GM12878 (cell line): ENCODE data around the gene TBC1D25.

ENCODE experiments used
- CTCF ChIP-seq, 3 experiments: IDR thresholded peaks in 2 of 3; conservative IDR thresholded peaks in 1 of 3; 2 replicates each; pipeline ENCODE4 v1.5.1; 2011; ENCODE audit warnings: low read depth in 3 of 3, low read length in 3 of 3, mild to moderate bottlenecking in 3 of 3, control low read depth in 2 of 3, moderate library complexity in 2 of 3, inconsistent platforms in 1 of 3, mixed read lengths in 1 of 3; ENCODE audit not compliant: control insufficient read depth in 2 of 3, insufficient read depth in 1 of 3; ENCODE audit errors: extremely low read depth in 1 of 3
- EP300 ChIP-seq, 2 experiments: fragments of 150-350 bp in 1 of 2; IDR thresholded peaks; 2 replicates each; pipeline ENCODE4 v1.6.1; 2011 to 2012; ENCODE audit warnings: low read depth in 2 of 2, low read length in 2 of 2, borderline replicate concordance in 1 of 2, improper control_type of control experiment in 1 of 2, inconsistent platforms in 1 of 2; ENCODE audit not compliant: control insufficient read depth in 1 of 2
- ETV6 ChIP-seq, 2 experiments: fragments of 450-650 bp in 1 of 2; IDR thresholded peaks in 1 of 2; conservative IDR thresholded peaks in 1 of 2; 2 replicates each; pipeline ENCODE4 v1.6.1; 2014; ENCODE audit warnings: antibody characterized with exemption in 1 of 2, borderline replicate concordance in 1 of 2, low read depth in 1 of 2, mild to moderate bottlenecking in 1 of 2, moderate library complexity in 1 of 2
- EZH2 ChIP-seq: IDR thresholded peaks from 2 replicates; pipeline ENCODE4 v1.6.1; 2012; ENCODE audit warnings: low read depth, mild to moderate bottlenecking, control low read depth, inconsistent platforms, low read length, borderline replicate concordance; ENCODE audit not compliant: control insufficient read depth
- FOXK2 ChIP-seq: fragments of 450-650 bp; IDR thresholded peaks from 2 replicates; pipeline ENCODE4 v1.6.1; 2017; ENCODE audit warnings: mild to moderate bottlenecking, moderate library complexity
- MLLT1 ChIP-seq: fragments of 450-650 bp; IDR thresholded peaks from 2 replicates; pipeline ENCODE4 v1.6.1; 2016; ENCODE audit warnings: mild to moderate bottlenecking
- NFYB ChIP-seq: IDR thresholded peaks from 2 replicates; pipeline ENCODE4 v1.6.1; 2011; ENCODE audit warnings: low read depth, mild to moderate bottlenecking, low read length, improper control_type of control experiment, moderate library complexity; ENCODE audit not compliant: insufficient read depth
- SREBF1 ChIP-seq: IDR thresholded peaks from 2 replicates; pipeline ENCODE4 v1.6.1; 2012; ENCODE audit warnings: mild to moderate bottlenecking, low read length

- TF ChIP-seq EZH2 (no peak), SREBF1 (no peak), CTCF (IDR thresholded peaks at IDR 0.05 in 2 of 3, conservative IDR thresholded peaks at IDR 0.05 in 1 of 3; ENCODE audit: control insufficient read depth in 2 of 3, extremely low read depth in 1 of 3, insufficient read depth in 1 of 3, low read depth in 3 of 3, low read length in 3 of 3) (no peak), ETV6 (conservative IDR thresholded peaks at IDR 0.05 in 1 of 2, IDR thresholded peaks at IDR 0.05 in 1 of 2; ENCODE audit: borderline replicate concordance in 1 of 2, low read depth in 1 of 2) (no peak), MLLT1 (no peak), NFYB (no peak), FOXK2 (no peak), EP300 (IDR thresholded peaks at IDR 0.05; ENCODE audit: borderline replicate concordance in 1 of 2, control insufficient read depth in 1 of 2, low read depth in 2 of 2, low read length in 2 of 2) (no peak)
These were observed 39.7 kb downstream of the TBC1D25 start for GRCh38 chrX:48579259-48579658.
